HG03139 (cell line): Measurements from ENCODE around the gene LDB2.

Experiments used
- ATAC-seq: cut with Tn5 transposase; IDR thresholded peaks from one replicate; pipeline ENCODE4 v1.9.1; 2021; ENCODE audit not compliant: unreplicated experiment

Gene LDB2

DNA sequence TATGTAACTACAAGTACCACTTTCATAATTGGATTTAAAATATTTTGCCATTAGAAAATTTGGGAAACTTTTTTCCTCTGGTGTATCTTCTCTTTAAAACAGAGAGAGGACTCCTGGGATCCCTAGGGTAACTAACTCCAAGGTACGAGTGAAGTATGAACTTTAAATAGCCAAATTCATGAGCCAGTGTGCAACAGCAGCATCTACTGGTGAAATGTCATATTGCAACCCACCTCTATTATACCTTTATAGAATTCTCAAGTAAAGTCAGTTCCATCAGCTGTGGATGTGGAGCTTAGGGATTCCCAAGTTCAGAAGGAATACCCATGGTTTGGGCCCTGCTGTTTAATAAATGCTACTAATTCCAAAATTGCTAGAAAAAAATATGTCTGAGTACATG lies 389.5 kb downstream of the LDB2 start:
- ATAC-seq, result no peak

DNA sequence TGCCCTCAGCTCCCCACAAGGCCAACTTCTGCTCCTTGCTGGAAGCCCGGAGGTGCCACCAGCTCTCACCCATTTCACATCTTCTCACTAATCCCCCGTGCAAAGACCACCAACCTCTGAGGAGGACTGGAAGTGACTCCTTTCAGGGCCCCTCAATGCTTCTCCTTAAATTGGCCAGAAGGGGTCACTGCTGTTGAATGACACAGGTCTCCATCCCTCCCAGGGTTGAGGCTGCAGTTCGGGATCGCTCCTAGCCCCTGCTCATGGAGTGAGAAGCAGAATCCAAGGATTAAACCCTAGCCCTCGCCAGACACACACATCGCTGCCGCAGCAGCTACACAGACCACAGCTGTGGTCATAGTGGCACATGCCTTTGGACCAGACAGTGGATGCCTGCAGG lies 392.7 kb downstream of the LDB2 start:
- ATAC-seq, result no peak

DNA sequence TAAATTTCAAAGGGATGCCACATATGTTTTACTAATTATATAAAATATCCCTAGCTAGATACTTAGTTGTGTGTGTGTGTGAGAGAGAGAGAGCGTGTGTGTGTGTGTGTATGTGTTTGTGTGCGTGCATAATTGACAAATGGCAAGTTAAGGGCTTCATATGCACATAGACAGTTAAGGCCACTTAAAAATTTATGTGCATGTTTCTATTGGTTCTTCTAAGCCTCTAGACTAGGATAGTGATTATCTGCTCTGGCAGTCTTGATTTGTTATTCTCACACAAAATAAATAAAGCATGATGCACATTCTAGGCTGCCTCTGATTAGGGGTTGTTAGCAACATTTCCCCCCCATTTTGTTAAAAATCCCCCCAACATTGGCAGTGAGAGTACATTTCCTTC lies 393.2 kb downstream of the LDB2 start:
- no peak for ATAC-seq

DNA sequence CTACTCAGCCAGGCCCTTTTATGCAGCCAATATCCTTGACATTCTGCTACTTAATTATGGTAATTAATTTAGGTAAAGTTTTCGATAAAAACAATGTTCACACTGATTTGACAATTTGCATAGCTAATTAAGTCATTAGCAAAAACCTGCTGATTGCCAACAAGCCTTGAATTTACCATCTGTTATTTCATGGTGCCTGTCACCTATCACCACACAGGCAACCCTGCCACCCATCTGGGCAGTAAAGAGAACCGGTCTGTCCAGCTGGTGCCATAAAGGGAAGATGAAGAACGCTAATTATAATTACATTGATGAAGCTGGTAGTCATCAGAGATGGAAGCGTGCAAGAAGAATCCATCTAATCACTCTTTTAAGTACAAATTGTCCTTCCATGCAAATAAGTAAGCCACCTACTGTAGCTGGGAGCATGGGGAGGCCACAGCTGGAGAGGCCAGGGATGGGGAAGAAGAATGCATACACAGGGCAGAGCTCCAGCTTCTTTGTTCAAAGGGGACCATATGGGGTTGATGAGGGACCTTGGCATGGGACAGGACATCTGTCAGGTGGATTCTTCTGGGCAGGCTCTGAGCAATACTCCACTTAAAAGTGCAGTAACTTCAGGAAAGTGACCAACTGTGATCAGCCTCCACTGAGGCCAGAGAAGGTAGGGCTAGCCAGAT lies 394.9 kb downstream of the LDB2 start:
- no peak for ATAC-seq

DNA sequence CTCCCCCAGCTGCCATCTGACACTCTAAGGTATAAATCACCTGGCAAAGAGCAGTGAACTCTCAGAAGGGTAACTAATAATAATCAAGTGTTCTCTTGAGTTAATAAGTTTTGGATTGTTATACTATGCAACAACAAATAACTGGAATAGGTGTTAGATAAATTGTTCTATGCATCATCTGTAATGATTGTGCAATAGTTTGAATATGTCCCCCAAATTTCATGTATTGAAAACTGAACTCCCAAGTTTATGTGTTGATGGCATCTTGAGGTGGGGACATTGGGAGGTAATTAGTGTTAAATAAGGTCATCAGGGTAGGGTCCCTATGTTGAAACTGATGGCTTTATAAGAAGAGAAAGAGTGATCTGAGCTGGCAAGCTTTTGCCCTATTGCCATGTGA lies 399.5 kb downstream of the LDB2 start:
- ATAC-seq, result no peak

DNA sequence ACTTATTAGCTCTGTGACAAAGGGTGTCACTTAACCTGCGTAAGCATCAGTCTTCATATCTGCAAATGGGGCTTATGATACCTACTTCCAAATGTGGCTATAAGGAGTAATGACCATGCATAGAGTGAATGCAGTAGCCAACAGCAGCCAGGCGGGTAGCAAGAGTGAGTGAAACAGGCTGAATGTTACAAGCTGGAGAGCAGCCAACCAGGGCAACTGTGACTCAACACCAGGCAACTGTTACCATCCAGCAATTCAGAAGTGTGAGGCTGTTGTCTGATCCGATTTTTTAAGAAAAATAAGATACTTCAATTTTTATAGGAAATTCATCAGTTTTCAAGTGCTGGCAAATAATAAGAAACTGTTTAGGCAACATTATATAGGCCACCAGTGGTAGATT lies 401.9 kb downstream of the LDB2 start:
- ATAC-seq, result no peak

DNA sequence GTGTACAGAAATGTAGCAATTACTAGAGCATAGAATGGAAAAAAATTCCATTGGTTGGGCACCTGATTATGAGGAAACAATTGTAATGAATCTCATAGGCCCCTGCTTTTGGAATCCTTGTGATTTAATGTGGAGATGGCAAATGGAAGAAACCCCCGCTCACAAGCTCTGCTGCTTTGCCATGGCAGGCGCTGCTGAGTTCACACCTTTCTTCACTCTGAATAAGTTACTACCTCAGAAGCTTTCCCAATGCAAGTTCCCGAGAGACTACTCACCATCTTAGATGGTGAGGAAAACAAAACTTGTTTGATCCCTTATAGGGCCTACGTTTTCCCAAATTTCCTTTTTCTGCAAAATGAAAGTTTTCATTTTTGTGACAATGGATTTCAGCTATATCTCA lies 405.6 kb downstream of the LDB2 start:
- ATAC-seq, result no peak

DNA sequence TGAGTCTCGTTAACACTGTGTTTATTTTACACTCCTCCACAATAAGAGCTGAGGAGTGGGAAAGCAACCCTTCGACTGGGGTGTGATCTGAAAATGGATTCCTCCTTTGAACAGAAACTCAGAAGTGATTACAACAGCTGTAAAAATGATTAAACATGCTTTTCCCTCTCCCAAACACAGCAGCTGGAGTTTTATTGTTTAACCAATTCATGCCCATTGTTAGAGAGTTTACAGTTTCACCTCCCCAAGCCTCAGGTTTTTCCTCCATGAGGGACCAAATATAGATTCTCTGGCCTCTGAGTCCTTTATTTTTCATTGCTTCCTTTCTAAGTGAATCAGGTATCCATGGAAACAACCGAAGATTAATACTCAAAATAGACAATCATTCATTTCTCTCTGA lies 409.2 kb downstream of the LDB2 start:
- ATAC-seq, result no peak

DNA sequence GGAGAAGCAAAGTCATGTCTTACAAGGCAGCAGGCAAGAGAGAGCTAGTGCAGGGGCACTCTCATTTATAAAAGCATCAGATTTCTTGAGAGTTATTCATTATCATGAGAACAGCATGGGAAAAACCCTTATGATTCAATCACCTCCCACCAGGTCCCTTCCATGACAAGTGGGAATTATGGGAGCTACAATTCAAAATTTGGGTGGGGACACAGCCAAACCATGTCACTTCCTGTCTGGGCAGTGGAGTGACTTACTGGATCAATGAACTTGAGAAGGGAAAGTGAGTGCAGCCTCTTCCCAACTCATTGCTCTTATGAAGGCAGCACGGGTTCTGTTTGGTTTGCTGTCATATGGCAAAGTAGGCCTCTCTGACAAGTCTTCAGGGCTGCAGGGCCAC lies 410.4 kb downstream of the LDB2 start:
- no peak for ATAC-seq

DNA sequence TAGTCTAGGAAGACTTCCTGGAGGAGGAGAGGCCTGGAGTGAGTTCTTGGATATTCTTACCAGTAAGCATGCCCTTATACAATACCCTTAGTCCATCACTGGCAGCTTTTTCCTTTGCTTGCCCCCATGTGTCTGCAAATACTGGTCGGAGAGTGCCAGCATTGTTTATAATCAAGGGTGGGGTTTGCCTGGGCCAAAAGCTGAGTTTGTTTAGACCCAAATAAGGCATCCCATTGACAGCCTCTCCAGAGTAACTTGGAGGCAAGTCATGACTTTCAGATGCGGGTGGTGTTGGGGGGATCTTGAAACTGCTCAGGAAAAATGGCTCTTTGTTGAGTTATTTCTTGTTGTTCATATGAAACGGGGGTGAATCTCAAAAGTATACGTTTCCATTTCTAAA lies 413.7 kb downstream of the LDB2 start:
- ATAC-seq, result no peak

DNA sequence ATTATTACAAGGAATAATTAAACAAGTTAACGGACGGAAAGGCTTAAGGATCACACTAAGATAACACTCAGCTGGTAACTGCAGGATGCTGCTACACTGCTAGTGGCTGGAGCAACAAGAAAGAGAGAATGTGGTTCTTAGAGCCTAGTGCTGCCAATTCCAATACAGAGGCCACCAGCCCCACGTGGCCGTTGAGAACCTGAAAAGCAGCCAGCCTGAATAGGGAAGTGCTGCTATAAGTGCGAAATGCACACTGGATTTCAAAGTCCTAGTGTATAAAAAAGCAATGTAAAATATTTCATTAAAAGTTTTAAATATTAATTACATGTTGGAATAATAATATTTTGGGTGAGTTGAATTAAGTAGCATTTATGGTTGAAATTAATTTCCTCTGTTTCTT lies 414.9 kb downstream of the LDB2 start:
- no peak for ATAC-seq

DNA sequence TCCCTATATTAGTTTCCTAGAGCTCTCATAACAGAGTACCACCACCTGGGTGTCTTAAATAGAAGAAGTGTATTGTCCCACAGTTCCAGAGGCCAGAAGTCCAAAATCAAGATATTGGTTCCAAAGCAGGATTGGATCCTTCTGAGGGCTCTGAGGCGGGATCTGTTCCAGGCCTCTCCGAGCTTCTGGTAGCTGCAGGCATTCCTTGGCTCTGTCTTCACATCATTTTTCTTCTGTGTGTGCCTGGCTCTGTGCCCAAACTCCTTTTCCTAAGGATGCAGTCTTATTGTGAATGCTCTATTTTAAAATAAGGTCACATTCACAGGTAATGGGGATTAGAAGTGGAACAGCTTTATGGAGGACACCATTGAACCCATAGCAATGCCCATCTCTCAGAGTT lies 418.4 kb downstream of the LDB2 start:
- no peak for ATAC-seq

DNA sequence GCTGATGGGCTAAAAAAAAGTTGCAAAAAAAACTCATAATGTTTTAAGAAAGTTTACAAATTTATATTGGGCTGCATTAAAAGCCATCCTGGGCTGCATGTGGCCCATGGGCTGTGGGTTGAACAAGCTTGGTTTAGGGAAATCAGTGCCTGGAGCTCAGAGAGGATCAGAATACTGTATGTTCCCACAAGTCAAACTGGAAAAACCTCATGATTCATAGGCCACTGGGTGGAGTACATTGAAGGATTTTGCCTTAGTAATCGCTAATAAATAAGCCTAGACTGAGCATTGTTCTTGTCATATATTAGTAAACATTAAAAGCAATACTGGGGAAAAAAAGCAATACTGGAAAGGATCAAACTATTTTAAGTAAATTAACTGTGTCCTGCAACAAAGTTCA lies 425.9 kb downstream of the LDB2 start:
- no peak for ATAC-seq

DNA sequence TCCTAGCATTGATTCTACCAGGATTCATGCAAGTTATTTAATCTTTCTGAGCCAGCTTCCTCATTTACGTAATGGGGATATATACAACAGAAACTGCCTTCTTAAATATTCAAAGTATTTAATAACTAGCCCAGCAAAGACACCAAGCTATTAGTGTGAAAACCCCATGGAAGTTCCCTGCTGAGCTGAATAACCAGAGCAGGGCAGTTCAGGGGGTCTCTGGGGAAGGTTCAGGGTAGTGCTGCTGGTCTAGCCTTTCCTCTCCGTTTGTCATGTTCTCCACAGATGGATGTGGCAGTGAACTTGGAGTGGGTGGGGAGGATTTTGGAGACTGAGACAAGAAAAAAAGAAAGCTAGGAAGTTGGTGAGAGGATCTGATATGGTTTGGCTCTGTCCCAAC lies 431.4 kb downstream of the LDB2 start:
- no peak for ATAC-seq

DNA sequence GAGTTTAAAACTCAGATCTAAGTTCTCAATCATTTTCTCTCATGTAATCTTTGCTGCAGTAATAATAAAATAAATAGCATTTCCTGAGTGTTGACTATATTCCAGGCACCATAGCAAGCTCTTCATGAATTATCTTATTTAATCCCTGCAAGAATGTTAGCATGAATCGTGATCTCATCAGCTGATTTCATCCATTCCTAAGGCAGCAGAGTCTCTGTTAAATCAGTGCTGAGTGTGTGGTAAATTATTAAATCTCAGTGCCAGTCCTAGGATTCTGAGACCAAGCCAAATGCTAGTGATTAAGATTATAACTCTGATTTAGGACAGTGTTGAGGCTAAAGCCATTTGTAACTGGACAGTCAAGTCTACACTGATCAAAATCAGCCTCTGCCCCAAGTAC lies 431.9 kb downstream of the LDB2 start:
- no peak for ATAC-seq

DNA sequence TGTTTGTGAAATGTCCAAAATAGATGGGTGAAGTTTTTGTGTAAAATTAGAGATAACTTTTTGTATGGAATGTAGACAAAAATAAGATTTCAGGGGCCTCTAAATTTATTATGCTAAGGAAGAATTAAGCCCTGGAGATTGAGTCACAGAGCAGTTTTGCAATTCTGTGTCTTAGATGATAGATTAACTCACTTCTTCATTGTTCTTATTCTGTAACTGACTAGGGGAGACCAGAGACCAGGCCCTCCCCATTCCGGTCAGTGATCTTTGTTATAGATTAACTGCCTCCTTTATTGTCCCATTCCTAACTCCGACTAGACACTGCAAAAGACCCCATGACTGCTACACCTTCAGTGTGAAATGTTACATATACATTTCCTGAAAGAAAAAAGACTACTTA lies 433.8 kb downstream of the LDB2 start:
- ATAC-seq, result no peak

DNA sequence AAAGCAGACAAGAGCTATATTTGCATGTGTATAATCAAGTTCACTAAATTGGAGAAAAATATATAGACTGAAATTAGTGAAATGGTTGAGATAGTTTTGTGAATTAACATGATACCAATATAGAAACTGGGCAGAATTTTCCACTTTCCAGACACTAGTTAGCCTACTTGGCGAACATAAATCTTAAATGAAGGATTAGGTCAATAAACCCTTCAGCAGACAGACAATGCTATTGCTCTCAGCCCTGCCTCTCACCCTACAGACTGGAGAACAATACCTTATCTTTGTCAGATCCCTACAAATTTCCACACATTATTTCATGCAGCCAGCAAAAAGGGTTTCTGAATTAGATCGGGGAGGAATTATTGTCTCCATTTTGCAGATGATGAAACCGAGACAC lies 435.8 kb downstream of the LDB2 start:
- no peak for ATAC-seq

DNA sequence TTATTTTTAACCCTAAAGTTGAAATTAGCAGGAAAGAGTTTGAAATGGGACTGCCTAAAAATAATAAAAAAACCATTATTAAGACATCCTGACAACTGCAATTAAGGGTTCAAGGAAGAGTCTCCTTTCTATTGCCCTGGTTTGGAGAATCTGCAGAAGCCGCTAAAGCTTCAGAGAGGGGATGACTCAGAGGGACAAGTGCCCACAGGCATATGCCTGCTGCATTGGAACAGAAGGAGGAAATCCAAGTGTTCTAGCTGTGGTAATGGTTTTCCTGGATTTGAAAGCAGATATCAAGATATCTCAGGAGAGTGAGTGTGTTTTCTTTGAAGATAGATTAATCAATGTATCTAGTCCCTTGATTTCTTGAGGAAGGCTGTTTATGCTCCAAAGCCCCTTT lies 437.1 kb downstream of the LDB2 start:
- ATAC-seq, result no peak

DNA sequence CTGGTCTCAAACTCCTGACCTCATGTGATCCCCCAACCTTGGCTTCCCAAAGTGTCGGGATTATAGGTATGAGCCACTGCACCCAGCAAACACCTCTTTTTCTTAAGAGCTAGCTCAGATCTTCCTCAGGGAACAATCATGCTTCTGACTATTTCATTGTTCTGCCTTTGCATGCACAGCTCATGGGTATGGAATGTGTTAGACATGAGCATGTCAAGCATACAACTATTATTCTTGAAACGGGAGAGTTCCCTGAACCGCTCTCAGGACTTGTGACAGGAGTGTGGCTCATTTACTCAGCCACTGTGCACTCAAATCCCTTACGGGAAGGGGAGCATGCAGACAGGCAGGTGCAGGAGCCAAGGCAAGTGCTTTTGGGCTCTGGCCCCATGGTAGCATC lies 440.5 kb downstream of the LDB2 start:
- no peak for ATAC-seq
